Dermis microvascular lymphatic vessel endothelial cell (primary cell): ENCODE measurements around the gene MYCBPAP. TPM values are rescaled to one million over a fixed set of nuclear protein-coding genes. Genes with fewer than 3 reads are reported as not detected.

Source experiments
- DNase-seq, 2 donors: peaks; one replicate each; pipeline versions ENCODE4 v3.0.0 to v3.0.0-alpha.2; 2010; ENCODE audit warnings: low read depth in 2 of 2
- total RNA-seq: library from RNA; depleted of rRNA; stranded (reverse); fragments of >200 nt; gene quantifications from 2 replicates; pipeline ENCODE4 v1.2.1, GENCODE V29; 2014

MYCBPAP gene
- total RNA-seq, 1 donor from 2014 or later, result 0.26 TPM

DNA sequence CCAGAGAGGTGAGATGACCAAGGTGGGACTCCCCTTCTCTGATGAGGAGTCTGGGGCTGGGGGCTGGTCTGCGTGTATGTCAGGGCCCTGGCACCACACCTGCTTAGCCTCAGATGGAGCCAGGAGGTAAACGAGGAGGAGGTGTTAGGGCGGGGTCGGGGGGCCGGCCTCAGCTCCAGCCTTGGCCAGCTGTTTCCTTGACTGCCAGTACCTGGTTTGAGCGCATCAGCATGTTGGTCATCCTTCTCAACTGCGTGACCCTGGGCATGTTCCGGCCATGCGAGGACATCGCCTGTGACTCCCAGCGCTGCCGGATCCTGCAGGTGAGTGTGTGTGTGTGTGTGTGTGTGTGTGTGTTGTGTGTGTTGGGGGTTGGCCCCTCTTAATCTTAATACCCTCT, 60.4 kb downstream of the MYCBPAP start:
- no peak for DNase-seq

DNA sequence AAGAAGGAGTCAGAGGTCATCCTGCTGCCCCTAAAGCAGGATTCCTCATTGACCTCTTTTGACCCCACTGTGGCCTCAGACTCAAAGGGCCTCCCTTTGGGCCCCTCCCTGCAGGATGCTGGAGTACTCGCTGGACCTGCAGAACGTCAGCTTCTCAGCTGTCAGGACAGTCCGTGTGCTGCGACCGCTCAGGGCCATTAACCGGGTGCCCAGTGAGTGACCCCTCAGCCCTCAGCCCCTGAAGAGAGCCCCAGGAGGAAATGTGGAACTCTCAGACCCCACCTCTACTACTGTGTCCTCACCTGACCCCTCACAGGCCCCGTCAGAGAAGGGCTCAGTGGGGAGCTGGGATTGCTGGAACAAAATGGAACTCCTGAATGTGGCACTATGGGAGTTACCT, 61.4 kb downstream of the MYCBPAP start:
- DNase-seq, result no peak

- DNase-seq, result no peak
Measured at GRCh38 chr17:50570032-50570431, 61.8 kb downstream of the MYCBPAP start.

- DNase-seq, result no peak
Measured at GRCh38 chr17:50570528-50570927, 62.3 kb downstream of the MYCBPAP start.

DNA sequence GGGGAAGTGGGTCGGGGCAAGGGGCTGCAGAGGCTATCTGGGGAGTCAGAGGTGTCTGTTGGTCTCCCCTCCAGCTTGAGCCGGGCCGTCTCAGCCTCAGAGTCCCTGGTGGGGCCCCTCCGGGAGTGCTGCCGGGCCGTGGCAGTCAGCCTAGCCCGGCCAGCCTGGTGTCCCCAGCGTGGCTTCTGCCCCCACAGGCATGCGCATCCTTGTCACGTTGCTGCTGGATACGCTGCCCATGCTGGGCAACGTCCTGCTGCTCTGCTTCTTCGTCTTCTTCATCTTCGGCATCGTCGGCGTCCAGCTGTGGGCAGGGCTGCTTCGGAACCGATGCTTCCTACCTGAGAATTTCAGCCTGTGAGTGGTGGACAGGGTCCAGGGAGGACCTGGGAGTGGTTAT, 63.4 kb downstream of the MYCBPAP start:
- no peak for DNase-seq

DNA sequence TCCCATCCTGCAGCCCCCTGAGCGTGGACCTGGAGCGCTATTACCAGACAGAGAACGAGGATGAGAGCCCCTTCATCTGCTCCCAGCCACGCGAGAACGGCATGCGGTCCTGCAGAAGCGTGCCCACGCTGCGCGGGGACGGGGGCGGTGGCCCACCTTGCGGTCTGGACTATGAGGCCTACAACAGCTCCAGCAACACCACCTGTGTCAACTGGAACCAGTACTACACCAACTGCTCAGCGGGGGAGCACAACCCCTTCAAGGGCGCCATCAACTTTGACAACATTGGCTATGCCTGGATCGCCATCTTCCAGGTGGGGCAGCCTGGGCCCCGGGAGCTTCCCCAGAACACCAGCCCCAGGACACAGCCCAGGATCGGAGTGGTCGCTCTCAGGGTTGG, 64.3 kb downstream of the MYCBPAP start:
- DNase-seq, result no peak

- DNase-seq, result no peak
Measured at GRCh38 chr17:50573866-50574611, 65.8 kb downstream of the MYCBPAP start.

- DNase-seq, result no peak
Measured at GRCh38 chr17:50575581-50576210, 67.5 kb downstream of the MYCBPAP start.

- no peak for DNase-seq
Measured at GRCh38 chr17:50576864-50577263, 68.6 kb downstream of the MYCBPAP start.

DNA sequence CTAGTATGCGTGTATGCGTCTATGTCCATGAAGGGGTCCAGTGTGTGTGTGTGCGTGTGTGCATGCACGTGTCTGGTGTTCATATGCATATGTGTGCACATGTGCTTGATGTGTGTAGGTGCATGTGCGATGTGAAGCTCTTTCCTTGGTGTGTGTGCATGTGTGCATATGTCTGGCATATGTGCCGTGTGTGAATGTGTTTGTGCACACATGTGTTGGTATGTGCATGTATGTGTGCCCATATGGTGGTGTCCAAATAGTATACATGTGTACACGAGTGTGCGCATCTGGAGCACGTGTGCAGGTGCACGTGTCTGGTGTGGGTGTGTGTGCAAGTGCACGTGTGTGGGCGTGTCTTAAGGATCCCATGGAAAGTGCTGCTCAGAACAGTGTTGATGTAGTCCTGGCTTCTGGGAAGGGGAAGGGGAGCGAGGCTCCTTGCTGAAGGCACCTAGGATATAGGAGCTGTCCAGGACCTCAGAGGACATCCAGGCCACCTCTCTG, 69.3 kb downstream of the MYCBPAP start:
- no peak for DNase-seq

- no peak for DNase-seq
Measured at GRCh38 chr17:50578173-50578572, 69.9 kb downstream of the MYCBPAP start.

- no peak for DNase-seq
Measured at GRCh38 chr17:50579399-50579798, 71.2 kb downstream of the MYCBPAP start.

DNA sequence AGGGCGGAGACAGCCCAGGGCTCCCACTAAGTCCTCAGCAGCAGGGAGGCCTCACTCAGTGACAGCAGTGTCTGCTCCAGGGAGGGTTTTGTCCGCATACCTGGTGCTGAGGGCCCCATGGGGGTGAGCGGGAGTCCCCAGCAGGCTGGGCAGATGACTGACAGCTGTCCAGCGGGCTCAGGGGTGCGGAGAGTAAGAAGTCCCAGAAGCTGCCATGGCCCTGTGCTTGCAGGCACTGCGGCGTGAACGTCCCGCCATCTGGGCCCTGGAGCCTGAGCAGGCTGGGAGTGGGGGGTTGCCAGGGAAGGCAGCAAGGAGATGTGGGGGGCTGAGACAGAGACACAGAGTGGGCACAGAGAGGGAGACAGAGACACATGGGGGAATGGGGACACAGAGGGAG, 72.4 kb downstream of the MYCBPAP start:
- DNase-seq, result no peak

Other genes with a start within 250 kb of the MYCBPAP start
- gene TMEM92, start 234.0 kb upstream of the MYCBPAP start, total RNA-seq, result under 0.01 TPM in 1 of 2 replicates, not detected in the other
- gene XYLT2, start 162.3 kb upstream of the MYCBPAP start, total RNA-seq, result 16.6 and 20.2 TPM in 2 replicates
- 48.3 and 59.8 TPM in 2 replicates for gene MRPL27, start 135.3 kb upstream of the MYCBPAP start, total RNA-seq
- 1.3 and 2.6 TPM in 2 replicates for gene EME1, start 135.2 kb upstream of the MYCBPAP start, total RNA-seq
- 105 and 116 TPM in 2 replicates for gene LRRC59, start 110.9 kb upstream of the MYCBPAP start, total RNA-seq
- 5.8 and 7.5 TPM in 2 replicates for gene ACSF2, start 82.2 kb upstream of the MYCBPAP start, total RNA-seq
- not detected in 2 replicates for gene CHAD, start 39.6 kb upstream of the MYCBPAP start, total RNA-seq
- gene RSAD1, start 29.6 kb upstream of the MYCBPAP start, total RNA-seq, result 12.5 and 16.3 TPM in 2 replicates
- gene EPN3, start 24.3 kb downstream of the MYCBPAP start, total RNA-seq, result 0.13 TPM in 1 of 2 replicates, not detected in the other
- 37.2 and 42.2 TPM in 2 replicates for gene SPATA20, start 38.7 kb downstream of the MYCBPAP start, total RNA-seq
- gene CACNA1G, start 52.3 kb downstream of the MYCBPAP start, total RNA-seq, result not detected in 2 replicates
- gene ABCC3, start 126.4 kb downstream of the MYCBPAP start, total RNA-seq, result 0.13 and 0.90 TPM in 2 replicates
- 26.7 and 27.0 TPM in 2 replicates for gene ANKRD40, start 199.5 kb downstream of the MYCBPAP start, total RNA-seq
- 13.9 and 14.2 TPM in 2 replicates for gene LUC7L3, start 211.2 kb downstream of the MYCBPAP start, total RNA-seq